ENCODE data around the gene NOS3.

Gene NOS3

DNA sequence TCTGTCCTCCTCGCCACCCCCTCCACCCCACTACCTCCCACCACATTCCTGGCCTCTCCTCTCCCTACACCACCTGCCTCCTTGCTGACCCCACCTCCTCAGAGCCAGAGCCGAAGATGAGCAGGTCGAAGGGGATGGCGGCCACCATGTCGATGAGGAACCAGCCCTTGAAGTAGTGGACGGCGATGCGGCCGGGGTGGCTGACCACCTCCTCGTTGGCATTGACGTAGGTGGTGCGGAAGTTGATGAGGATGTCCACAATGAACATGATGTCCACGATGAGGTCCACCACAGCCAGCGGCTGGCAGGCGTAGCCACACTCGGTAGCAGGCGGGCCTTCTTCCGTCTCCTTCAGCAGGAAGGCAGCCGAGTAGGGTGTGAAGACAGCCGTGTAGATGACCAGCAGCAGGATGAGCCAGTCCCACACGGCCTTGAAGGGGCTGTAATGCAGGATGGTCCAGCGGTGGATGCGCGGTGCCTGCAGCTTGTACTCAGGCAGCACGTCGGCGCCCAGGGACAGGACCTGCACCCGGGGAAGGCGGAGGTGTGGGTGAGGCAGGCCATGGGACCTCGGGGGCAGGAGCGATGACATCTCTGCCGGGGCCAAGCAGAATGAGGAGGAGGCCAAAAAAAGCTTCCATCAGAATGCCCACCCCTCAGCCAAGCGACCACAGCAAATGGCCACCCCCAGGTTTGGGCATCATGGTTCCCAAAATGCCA, 38.3 kb upstream of the NOS3 start:
- DNase-seq: no peak

DNA sequence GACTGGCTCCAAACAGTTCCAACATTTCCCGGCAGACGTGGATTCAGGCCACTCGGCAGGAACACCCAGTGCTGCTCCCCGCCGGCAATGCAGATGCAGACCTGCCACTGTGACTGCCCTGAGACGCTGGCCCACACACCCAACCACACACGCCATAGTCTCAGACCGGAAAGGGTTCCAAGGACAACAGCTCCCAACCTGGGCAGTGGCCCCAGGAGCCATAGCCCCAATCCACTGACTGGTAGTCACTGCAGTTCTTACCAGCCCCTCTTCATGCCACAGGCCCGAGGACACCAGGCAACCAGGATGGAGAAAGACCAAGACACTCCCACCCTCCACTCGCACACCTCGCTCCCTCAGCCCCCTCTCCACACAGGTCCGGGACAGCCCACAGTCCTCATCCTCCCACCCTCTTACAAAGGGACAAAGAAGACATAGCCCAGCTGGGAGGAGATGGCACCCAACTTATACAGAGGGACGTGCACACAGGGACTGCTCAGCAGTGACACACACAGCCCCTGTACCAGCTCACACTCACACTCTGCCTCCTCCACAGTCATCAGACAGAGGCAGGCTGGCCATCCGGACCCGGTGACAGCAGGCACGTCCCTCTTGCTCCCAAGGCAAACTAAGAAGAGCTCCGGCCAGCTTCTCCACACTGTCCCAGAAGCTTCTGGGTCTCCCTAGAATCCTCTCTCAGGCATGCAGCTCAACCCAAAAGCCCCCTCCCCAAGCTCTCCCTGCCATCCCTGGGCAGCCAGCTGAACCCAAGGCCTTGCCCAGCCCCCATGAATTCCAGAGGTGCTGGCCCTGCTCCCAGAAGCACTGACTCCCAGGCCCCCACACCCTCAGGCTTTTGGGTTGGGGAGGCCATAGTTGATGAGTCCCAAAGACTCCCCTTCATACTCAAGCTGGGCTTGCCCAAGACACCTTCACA, 37.5 kb upstream of the NOS3 start:
- no peak for DNase-seq

DNA sequence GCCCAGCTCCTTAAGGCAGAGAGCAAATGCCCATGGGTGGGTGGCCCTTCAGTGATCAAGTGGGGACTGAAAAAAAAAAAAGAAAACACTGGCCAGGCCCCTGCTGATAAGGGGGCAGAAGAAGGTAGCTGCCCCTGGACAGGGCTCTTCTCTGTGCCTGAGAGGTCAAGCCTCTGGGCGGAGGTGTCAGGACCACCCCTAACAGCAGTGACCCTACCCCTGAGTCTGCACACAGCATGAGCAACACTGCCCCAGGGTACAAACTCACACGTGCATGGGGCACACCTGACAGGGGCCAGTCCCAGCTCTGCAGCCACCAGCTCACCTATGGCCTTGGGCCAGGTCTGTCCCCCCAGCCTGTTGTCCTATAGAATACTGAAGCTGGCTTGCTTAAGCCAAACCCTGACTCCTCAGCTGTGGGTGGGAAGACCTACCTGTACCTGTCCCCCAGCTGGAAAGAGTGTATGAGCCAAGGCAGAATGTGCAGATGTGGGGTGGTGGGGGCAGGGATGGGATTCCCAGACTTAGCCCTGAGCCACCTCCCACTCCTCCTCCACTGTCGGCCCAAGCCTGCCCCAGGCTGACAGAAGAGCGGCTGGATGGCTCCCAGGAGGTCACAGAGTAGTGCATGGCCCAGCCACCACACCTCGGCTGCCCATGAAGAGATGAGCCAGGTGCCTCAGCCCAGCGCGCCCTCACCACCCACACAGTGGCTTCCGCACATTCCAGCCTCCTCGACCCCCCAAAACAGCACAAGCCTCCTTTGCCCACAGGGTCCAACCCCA, 36.4 kb upstream of the NOS3 start:
- no peak for DNase-seq

DNA sequence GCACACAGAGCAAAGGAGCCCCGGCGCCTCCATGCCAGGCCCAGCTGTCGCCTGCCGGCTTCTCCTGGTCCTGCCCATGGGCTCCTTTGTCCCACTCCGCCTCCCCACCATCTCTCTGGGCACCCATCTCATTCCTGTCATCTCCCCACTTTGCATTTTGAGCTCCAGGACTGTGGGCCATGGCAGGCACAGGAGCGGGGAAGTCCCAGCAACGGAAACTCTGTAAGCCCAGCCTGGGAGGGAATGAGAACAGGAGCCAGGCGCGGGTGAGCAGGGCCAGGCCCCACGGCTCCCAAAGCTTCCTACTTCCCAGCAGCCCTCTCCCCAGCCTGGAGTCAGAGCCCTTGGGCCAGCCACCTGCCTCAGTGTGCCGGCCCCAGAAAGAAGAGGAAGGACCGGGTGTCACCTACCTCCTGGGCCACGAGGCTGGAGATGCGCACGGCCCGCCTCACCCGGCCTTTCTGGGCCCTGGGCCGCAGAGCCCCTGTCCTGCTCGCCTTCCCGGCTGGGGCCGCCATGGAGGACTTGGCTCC, 35.8 kb upstream of the NOS3 start:
- DNase-seq: no peak

DNA sequence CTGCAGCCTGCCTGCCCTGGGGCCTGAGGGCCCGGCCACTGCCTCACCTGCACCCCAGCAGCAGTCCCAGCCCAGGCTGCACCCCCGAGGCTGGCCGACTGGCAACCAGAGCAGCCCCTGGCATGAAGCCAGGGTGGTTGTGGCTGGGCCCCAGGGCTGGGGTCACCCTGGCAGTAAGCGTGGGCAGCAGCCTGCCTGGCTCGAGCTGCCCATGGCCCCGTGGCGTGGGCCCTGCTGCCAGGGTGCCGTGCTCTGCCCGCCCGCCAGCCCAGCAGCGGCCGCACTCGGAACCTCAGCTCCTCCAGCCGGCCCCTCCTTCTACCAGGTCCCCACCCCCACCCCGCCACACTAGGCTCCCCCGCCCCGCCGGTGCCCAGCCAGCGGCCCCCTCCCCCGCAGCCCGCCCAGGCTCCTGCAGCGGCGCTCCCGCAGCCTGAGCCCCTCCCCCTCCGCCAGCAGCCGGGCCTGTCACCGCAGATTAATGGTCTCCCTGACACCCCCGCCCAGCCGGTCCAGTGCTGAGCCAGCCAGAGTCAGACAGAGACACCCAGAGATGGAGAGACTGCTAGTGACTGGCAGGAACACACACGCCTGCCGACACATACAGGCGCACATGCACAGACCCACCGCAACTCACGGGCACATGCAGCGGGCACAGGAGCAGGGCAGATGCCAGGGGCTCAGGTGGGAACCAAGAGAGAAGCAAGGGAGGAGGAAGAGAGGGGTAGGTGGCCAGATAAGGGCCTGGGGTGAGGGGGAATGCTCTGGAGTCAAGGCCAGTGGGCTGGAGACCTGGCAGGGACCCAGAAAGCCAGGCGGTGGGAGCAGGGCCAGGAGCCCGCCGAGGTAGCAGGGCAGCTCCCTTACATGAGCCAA, 35.1 kb upstream of the NOS3 start:
- DNase-seq: no peak

DNA sequence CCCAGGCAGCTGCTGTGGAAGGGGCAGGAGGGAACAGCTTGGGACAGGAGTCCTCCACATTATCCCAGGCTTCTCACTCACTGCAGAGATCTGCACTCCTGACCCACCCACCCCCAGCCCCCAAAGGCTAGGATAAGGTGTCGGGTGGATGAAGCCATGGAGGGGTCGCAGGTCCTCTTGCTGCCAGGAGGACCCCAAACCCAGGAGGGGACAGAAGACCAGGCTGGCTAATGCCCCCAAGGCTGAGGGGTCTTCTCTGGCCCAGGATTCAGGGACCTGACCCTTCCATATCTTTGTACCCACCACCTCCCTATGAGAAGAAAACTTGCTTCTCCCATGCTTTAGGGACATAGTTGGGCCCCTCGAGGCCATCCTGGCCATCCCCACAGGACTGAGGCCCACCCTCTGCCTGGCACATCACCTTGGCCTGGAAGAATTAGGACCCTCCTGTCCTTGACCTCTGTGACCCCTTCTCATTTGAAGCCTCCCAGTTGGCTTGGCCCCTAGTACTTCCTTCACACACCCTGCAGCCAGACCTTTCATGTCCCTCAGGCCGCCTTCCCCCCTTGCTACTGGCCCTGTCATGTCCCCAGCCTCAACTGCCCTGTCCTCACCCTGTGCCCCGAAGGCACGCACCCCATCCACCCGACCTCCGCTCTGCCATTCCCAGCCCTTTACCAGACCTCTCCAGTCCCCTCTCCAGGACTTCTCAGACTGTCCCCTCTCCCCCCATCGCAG, 34.3 kb upstream of the NOS3 start:
- DNase-seq: no peak

DNA sequence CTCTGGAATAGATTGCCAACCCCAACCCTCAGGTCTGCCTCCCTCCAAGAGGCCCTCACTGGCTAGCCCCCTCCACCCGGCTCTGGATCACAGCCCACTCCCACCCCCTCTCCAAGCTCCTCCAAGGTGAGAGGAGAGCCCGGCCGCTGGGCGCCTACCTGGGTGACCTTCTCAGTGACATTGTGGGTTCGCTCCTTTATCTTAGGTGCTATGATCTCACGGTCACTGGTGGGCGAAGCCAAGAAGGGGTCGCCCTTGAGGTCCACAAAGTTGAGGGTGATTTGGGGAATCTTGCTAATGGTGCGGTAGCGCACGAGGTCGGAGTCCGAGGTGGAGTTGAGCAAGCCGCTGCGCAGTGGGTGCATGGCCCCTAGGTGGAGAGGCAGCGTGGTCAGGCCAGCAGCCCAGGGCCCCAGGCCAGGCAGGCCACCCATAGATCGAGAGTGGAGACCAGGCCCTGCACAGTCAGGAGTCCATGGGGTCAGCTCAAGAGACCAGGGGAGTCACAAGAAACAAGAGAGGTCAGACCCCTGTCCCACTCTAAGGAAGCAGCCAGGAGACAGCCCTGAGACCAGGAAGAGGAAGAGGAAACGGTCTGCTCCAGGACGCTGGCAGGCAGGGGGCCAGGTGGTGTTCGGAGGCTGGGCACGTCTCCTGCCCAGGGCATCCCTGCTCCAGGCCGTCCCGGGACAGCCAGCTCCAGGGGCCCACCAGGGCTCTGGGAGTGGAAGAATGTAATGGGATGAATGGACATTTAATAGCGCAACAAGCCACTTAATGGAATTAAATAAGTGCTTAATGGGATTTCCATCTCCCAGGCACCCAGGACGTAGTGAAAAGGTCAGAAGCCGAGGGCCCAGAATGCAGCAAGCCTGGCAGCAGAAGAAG, 33.4 kb upstream of the NOS3 start:
- no peak for DNase-seq

DNA sequence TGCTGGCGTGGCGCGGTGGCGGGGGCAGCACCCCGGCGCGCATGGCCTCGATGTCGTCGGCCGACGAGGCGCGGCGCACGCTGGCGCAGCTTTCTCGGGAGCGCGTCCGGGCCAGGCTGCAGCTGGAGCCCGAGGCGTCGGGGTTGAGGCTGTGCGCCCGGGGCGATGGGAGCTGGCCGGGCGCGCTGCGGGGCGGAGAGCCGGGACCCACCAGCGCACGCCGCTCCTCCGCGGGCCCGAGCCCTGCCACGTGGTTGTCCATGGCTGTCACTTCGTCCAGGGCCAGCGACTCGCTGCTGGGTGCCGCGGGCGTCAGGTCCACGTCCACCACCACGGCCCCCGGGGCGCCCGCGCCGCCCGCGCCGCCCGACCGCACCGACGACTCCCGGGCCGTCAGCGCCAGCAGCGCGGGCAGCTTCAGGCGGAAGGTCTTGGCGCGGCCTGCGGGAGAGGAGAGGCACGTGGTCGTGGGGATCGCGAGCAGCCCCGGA, 32.7 kb upstream of the NOS3 start:
- DNase-seq: no peak

DNA sequence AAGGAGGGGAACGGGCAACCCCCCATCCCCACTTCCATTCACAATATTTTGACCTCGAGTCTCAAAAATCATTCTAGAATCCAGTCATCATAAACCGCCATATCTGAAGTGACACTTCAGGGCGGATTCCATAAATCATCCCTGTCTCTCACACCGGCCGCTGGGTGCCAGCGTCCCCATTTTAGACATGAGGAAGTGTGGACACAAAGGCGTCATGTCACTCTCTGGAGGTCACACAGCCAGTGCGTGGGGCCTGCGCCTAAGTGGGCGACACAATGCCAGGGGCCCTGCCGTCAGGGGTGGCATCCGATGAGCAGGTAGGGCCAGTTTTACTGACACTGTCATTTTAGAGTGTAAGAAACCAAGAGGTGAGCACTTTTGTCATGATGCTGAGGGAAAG, 32.2 kb upstream of the NOS3 start:
- no peak for DNase-seq

DNA sequence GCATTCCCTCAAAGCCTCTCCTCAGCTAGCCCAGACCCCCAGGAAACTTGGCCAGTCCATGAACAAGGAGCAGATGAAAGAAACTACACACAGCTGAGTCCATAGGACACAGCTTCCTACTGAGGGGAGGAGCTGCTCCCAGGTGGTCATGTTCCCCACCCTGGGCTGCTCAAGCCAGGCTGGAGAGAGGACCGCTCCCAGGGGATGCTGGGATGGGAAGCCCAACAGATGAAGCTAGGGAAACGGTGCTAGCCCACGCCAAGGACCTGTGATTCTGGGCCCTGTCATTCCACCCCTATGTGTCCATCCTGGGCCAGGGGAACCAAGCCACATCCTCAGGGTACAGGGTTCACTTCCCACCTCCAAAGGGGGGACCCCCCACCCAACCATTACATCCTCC, 31.7 kb upstream of the NOS3 start:
- no peak for DNase-seq

DNA sequence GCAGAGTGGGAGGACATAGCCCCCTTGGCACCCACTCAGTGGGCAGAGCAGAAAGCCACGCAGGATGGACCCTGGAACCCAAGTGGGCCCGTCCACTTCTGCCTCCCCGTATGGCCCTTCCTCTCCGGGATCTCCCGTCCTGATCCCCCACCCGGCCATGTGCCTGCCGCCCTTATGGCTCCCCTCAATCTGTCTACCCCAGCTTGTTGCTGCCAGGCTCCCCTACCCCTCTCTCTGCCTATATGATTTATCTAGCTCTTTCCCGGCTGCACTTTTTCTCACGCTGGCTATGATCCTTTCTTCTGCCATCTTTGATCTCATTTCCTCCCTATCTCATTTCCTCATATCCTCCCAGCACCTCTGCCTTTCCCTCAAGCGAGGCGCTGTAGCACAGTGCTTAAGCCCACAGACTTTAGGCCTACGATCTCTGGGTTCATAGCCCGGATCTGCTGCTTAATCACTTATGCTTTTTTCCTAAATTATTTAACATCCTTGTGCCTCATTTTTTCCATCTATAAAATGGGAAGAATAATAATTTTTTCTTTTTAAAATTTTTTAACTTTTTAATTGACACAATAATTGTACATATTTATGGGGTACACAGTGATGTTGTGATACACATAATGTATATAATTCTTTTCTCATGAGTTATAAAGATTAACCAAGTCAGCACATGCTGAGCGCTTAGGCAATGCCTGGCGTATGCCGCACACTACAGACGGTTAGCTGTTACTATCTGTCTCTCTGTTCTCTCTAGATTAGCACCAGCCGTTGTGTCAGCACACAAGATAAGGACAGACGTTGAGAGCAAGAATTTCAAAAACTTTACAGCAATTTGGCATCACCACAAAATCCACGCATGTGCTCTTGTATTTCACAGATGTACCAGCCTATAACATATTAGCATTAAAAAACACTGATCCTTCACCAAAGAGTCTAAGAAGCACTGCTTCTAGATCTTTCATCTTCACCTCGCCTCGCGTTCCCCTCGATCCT, 30.8 kb upstream of the NOS3 start:
- DNase-seq: no peak

DNA sequence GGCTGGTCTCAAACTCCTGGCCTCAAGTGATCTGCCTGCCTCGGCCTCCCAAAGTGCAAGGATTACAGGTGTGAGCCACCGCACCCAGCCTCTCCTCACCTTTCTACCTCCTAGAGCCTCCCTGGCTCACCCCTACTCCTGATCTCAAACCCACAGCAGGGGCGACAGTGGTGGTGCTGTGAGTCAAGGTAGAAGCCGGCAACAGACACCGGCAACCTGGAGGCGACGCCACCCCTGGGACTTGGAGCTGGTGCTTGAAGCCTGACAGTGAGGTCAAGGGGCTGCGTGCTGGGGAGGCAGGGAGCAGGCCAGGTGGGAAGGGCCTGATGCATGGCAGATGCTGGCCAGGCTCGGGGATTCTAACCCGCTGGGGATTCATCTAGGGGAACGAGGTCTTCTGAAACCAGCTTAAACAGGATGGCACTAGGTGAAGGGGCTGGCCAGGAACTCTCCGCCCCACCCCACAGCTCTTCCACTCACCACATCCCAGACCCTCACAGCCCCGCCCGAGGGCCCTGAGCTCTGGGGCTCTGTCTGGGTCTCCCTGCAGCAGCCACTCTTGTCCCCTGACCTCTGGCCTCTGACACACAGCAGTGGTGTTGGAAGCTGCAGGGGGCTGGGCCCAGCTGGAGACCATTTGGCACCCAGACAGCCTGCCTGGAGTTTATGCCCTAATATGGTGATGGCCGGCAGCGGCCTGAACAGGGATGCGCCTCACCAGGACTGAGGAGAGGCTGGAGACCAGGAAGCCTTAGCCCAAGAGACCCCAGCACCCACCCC, 29.1 kb upstream of the NOS3 start:
- no peak for DNase-seq

DNA sequence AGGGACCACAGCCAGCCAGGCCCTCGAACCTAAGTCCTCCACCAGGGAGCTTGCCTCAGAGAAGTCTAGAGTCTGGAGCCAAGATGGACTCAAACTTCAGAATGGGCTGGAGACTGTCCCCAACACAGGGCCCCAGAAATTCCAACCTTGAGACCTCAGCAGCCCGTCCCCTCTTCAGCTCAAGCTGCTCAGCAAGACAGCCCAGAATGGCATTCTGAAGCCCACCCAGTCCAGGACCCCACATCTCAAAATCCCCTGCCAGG, 28.6 kb upstream of the NOS3 start:
- no peak for DNase-seq

DNA sequence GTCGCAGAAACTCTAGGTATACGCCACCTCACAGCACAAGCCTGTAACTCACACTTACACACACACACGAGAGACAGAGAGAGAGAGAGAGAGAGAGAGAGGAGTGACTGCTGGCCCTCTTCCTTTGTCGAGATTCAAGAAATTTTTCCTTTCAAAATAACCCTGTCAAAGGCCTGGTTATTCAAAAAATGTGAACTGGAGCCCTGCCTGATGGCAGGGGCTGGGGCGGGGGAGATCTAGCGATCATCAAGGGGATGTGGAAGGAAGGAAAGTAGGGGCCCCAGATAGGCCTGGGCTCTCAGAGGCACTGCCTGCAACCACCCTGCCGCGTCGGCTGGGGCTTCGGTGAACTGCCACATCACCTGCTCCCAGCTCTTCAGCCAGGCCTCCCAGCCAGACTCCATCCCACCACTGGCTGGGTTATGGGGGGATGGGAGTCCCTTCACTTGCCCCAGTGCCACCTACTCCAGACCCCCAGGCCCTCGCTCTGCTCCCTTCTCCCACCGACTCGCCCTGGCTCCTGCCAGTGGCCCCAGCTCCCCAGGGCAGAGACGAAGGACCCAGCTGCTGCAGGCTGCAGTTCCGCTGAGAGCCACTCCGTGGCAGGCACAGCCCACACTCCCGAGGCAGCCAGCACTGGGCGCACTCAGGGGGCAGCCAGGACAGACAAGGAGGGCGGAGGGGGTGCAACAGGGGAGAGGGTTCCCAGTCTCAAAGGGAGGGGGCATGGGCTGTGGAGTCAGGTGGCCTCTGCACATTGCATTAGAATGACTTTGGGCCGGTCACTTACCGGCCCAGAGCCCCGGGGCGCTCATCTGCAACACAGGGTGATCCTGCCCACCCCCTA, 28.0 kb upstream of the NOS3 start:
- peak; percentile 52 for DNase-seq

DNA sequence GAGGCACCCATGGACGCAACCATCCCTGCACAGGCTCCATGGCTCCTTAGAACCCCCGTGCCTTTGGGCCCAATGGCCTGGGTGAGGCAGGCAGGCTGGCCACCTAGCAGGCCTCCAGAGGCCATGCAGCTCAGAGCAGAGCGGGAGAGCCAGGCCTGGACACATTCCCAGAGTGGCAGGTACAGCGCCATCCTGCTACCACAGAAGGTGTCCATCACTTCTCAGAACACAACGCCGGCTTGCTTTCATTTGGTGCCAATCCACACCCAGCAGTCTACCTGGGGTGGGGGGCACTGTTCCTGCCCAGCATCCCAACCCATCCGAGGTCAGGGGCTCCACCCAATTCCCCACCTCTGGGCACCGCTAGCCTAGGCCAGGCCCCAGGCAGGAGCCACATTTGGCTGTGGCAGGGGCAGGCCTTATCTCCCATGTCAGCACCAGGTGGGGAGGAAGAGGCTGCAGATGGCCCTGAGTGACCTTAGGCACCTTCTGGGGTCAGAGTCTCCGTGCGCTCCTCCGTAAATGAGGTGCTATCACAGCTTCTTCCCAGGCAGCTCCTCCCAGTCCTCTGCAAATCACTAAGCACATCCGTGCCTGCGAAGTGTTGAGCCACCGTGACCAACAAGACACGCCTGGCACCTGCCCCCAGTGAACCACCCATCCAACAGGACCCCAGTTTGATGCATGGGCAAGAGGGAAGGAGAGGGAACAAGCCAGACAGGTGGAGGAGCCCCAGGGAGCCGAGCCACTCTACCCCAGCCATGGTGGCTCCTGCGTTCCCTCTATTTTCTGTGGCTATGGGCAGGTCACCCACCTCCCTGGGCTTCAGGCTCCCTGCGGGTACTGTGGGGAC, 26.9 kb upstream of the NOS3 start:
- DNase-seq: no peak

DNA sequence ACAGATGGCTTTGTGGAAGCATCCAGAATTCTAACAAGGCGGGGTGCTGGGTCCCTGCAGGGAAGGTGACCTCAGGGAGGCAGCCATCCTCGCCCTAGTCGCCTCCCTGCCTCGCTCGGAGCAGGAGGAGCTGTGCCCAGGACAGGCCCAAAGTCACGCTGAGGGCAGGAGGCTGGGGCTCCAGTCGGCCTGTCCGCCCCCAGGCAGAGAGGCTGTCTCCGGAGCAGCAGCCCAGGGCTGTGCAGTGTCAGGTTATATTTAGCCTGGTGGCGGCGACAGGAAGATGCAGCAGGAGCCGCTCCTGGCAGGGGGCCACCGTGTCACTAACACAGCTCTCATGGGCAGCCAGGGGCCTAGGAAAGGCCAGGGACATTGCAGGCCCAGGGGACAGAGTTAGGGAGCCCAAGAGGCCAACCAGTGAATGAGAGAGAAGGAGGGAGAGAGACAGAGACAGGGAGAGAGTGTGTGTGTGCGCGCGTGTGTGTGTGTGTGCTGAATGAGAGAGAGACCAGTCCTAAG, 26.2 kb upstream of the NOS3 start:
- DNase-seq: no peak
